Measurements from ENCODE around the gene ZBTB2.

DNA sequence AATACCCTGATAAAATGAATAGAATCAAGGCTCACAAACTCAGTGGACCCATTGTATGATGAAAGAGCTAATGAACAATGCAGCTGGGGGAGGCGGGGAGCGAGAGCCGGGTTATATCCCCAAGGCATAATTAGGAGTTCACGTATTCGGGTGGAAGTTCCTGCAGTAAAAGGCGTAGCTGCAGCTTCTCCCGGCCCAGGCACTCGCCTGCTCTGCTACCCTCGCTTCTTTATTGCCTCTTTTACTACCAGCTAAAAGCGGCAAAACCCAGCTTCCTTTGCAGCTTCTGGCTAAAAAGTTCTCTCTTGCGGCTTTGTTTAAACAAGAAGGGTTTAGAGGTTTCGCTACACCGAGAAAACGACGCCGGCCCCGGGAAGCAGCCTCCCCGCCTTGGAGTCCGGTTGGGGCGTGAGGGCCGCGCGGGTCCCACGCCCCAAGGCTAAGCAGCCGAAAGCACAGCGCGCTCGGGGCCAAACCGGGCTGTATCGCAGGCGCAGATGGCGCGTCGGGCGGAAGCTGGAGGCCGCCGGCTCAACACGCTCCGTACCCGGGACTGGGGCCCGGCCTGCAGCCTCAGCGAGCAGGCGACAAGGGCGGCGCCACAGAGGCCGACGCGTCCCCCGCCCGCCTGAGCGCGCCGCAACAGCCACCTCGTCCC, 1.6 kb downstream of the ZBTB2 start:
- TF ChIP-seq EZH2 (IDR thresholded peaks at IDR 0.05; ENCODE audit: borderline replicate concordance, control insufficient read depth, low read depth, low read length) (no peak), TBL1XR1 (IDR thresholded peaks at IDR 0.05; ENCODE audit: low read depth, low read length) (no peak), RCOR1 (conservative IDR thresholded peaks at IDR 0.05; ENCODE audit: low read depth, low read length) (no peak), SREBF2 (IDR thresholded peaks at IDR 0.05; ENCODE audit: low read length) (no peak), NR2C2 (IDR thresholded peaks at IDR 0.05; ENCODE audit: borderline replicate concordance, control insufficient read depth, insufficient read length, low read depth) (no peak)
- TF ChIP-seq, protein P1, sequence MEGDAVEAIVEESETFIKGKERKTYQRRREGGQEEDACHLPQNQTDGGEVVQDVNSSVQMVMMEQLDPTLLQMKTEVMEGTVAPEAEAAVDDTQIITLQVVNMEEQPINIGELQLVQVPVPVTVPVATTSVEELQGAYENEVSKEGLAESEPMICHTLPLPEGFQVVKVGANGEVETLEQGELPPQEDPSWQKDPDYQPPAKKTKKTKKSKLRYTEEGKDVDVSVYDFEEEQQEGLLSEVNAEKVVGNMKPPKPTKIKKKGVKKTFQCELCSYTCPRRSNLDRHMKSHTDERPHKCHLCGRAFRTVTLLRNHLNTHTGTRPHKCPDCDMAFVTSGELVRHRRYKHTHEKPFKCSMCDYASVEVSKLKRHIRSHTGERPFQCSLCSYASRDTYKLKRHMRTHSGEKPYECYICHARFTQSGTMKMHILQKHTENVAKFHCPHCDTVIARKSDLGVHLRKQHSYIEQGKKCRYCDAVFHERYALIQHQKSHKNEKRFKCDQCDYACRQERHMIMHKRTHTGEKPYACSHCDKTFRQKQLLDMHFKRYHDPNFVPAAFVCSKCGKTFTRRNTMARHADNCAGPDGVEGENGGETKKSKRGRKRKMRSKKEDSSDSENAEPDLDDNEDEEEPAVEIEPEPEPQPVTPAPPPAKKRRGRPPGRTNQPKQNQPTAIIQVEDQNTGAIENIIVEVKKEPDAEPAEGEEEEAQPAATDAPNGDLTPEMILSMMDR (IDR thresholded peaks at IDR 0.05 in 2 of 3, conservative IDR thresholded peaks at IDR 0.05 in 1 of 3; ENCODE audit: control insufficient read depth in 2 of 3, extremely low read depth in 1 of 3, insufficient read depth in 1 of 3, low read depth in 3 of 3, low read length in 3 of 3) = no peak
- TF ChIP-seq, protein P2, sequence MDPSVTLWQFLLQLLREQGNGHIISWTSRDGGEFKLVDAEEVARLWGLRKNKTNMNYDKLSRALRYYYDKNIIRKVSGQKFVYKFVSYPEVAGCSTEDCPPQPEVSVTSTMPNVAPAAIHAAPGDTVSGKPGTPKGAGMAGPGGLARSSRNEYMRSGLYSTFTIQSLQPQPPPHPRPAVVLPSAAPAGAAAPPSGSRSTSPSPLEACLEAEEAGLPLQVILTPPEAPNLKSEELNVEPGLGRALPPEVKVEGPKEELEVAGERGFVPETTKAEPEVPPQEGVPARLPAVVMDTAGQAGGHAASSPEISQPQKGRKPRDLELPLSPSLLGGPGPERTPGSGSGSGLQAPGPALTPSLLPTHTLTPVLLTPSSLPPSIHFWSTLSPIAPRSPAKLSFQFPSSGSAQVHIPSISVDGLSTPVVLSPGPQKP (IDR thresholded peaks at IDR 0.05; ENCODE audit: low read depth, low read length) = no peak
